GM18951 (cell line): Measurements from ENCODE around the gene MAML2.

ENCODE experiments used
- POLR2A ChIP-seq: IDR thresholded peaks from 4 replicates; pipeline ENCODE4 v1.6.1; 2011; ENCODE audit warnings: mild to moderate bottlenecking; ENCODE audit not compliant: insufficient read length, insufficient read depth; ENCODE audit errors: extremely low read depth
- in situ Hi-C: fragments of 300-500 bp; cut with MboI; formaldehyde crosslinking; loops from one replicate; pipeline ENCODE4 v1.12.0; 2022; ENCODE audit warnings: low sequenced_read_pairs, mixed read lengths, inconsistent platforms; ENCODE audit not compliant: unreplicated experiment

The MAML2 gene

GRCh38 chr11:96204366-96204659 is 138.7 kb downstream of the MAML2 start:
- TF ChIP-seq POLR2A: no peak
- in situ Hi-C loops: no loop called here

GRCh38 chr11:96203567-96204365 is 139.2 kb downstream of the MAML2 start:
- TF ChIP-seq POLR2A: no peak
- in situ Hi-C loops: no loop called here

GRCh38 chr11:96200243-96200642 is 142.8 kb downstream of the MAML2 start:
- no peak for TF ChIP-seq POLR2A
- in situ Hi-C loops: no loop called here

- no peak for TF ChIP-seq POLR2A
These were observed 143.4 kb downstream of the MAML2 start for GRCh38 chr11:96199563-96200025.

GRCh38 chr11:96197801-96198701 is 144.9 kb downstream of the MAML2 start:
- in situ Hi-C loops: no loop called here
- TF ChIP-seq POLR2A: no peak

More at GRCh38 chr11:96199563-96200025, 143.4 kb downstream of the MAML2 start:
- in situ Hi-C loops: no loop called here

- no peak for TF ChIP-seq POLR2A
- in situ Hi-C loops: no loop called here
These were observed 145.9 kb downstream of the MAML2 start for GRCh38 chr11:96197103-96197502.

GRCh38 chr11:96196181-96196662 is 146.8 kb downstream of the MAML2 start:
- TF ChIP-seq POLR2A: no peak
- in situ Hi-C loops: no loop called here

- TF ChIP-seq POLR2A: no peak
- in situ Hi-C loops: no loop called here
These were observed 147.3 kb downstream of the MAML2 start for GRCh38 chr11:96195671-96196070.

GRCh38 chr11:96194581-96195374 is 148.2 kb downstream of the MAML2 start:
- no peak for TF ChIP-seq POLR2A
- in situ Hi-C loops: no loop called here

- in situ Hi-C loops: no loop called here
- no peak for TF ChIP-seq POLR2A
These were observed 149.1 kb downstream of the MAML2 start for GRCh38 chr11:96193745-96194443.

GRCh38 chr11:96191752-96192151 is 151.2 kb downstream of the MAML2 start:
- no peak for TF ChIP-seq POLR2A
- in situ Hi-C loops: no loop called here

- no peak for TF ChIP-seq POLR2A
- in situ Hi-C loops: no loop called here
These were observed 153.6 kb downstream of the MAML2 start for GRCh38 chr11:96189351-96189750.
